Activated CD4-positive, alpha-beta T cell treated with anti-CD3 and anti-CD28 coated beads for 1 hour (primary cell): ENCODE data around the gene COL13A1.

Source experiments
- DNase-seq: peaks from one replicate; pipeline ENCODE4 v3.0.0-alpha.2; 2020

Gene COL13A1

GRCh38 chr10:69869291-69869961 lies 67.7 kb downstream of the COL13A1 start:
- DNase-seq: no peak

- no peak for DNase-seq
Observed at GRCh38 chr10:69870591-69870990, 68.9 kb downstream of the COL13A1 start.

DNA sequence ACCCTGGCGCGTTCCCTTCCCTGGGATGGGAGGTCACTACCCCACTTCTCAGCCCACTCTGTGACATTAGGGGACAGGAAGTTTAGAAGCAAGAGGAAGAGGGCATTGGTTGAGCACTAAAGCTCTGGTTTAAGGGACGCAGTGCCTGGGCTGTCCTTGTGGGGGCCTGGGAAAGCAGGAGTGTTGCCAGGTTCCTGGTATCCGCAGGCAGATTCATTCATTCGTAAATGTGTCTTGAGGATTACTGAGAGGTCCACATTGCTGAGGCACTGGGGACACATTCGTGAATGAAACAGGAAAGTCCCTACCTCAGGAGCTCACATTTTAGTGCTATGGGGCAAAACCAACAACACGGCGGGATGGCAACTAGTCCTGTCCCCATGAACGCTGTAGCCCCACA lies 69.4 kb downstream of the COL13A1 start:
- DNase-seq: no peak

DNA sequence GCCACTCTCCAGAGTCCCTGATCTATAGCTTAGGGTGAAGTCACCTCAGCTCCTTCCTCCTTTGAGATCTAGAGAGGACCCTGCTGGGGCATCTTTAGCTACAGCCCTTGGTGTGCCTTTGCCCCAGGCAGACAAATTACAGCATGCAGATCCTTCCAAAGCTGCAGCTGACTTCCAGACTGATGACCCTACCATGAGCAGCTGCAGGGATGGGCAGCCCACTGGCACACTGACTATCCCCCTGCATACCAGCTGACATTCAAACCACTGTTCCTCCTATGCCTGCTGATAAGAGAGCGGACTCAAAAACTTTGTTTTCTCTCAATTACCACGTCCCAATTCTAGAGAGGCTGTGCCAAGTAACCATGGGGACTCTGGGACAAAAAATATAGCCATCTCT lies 70.6 kb downstream of the COL13A1 start:
- DNase-seq: no peak

DNA sequence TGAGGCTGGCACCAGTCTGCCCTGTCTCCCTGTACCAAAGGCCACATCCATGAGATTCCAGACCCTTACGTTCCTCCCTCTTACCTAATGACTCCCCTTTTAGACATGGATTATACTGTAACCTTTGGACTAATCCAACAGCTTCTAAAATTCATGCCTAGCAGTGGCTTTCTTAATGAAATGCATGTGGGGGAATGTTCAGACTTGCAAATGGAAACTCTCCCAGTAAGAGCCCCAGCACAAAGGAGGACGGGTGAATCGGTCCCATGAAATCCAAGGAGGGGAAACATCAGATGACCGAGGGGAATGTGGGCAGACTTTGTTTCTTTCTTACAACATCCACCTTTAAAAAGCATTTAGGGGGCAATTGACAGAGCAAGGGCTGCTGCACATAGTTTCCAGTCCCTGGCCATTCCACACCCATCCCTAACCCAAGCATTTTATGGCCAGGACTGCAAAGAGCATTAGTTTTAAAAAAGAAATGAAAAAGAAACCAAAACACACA lies 71.5 kb downstream of the COL13A1 start:
- no peak for DNase-seq

GRCh38 chr10:69874449-69874848 lies 72.7 kb downstream of the COL13A1 start:
- DNase-seq: no peak

DNA sequence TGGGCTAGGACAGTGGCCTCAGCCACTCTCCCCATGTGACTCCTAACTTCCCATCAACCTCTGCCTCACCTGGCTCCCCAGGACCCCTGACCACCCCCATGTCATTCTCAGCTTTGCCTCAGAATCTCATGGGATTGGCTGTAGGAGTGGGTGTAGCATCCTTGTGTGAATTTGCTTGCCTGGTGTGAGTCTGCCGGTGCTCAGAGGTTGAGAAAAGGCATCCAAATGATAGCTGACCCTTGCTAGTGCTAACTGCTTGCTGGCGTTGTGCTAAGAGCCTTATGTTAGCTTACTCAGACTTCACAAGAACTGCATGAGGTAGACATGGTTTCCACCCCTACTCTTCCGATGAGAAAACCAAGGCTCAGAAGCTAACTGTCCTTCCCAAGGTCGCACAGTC lies 74.2 kb downstream of the COL13A1 start:
- no peak for DNase-seq

DNA sequence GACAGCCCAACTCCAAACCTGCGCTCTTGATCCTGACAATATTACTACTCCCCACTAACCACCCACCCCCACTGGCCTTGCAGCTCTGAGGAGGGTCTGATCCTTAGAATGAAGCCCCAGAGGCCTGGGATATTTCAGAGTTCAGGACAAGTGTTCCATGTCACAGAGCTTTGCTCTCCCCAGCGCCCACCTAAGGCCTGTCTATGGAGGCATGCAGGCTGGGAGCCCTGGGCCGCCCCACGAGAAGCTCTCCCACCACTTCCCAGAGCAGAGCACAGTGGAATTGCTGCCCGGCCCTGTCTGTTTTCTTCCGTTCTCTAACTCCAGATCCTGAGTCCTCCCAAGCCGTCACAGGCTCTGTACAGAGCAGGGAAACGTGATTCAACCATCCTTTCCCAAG lies 74.6 kb downstream of the COL13A1 start:
- DNase-seq: no peak

- no peak for DNase-seq
Observed at GRCh38 chr10:69876931-69877330, 75.2 kb downstream of the COL13A1 start.

DNA sequence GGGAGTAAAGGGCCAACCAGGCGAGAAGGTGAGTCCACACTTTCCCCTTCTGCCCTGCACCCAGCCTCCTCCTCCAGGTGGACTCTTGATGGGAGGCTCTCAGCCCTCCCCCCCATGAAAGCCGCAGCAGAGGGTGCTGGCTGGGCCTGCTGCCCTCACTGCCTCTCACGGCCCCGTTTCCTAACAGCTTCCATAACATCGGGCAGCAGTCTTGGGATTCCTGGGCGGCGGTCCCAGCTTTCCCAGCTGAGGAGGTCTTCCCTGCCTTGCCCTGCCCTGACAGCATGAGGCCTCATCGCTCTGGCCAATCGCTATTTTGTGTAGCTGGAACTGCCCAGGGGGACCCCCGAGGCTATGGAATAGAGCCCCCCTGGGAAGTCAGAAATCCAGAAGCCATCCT lies 76.3 kb downstream of the COL13A1 start:
- no peak for DNase-seq

DNA sequence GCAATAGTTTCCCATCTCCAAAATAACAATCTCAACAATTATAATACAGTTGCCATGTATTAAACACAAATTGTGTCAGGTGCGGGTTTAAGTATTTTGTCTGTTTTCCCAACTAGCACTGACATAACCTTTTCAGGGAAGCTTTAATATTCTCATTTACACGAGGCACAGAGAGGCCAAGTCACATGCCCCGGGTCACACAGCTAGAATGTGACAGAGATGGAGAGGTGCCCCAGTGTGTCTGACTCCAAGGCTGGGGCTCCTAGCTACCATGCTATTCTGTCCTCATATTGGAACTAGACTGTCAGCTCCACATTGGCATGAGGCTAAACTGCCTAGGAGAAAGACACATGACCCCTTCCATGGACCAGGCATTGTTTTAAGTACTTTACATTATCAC lies 77.2 kb downstream of the COL13A1 start:
- DNase-seq: no peak

GRCh38 chr10:69879634-69880257 lies 78.0 kb downstream of the COL13A1 start:
- DNase-seq: no peak

- no peak for DNase-seq
Observed at GRCh38 chr10:69880301-69881081, 78.8 kb downstream of the COL13A1 start.

DNA sequence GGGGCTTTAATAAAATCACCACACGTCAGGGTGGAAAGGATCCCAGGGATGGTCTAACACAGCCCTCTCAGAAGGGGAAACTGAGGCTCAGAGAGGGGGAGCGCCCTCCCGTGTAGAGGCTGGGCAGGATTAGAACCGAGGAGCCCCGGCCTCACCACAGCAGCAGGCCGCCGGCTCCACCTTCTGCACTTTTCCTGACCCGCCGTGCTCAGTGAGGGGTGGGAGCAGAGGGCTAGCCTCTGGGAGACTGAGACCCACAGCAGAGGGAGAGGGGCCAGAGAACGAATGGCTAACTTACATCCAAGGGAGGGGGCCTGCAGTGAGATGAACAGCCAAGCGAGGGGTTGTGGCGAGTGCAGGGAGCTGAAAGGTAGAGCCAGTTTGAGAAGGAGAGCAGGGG lies 79.5 kb downstream of the COL13A1 start:
- DNase-seq: no peak

GRCh38 chr10:69883310-69884023 lies 81.8 kb downstream of the COL13A1 start:
- no peak for DNase-seq

DNA sequence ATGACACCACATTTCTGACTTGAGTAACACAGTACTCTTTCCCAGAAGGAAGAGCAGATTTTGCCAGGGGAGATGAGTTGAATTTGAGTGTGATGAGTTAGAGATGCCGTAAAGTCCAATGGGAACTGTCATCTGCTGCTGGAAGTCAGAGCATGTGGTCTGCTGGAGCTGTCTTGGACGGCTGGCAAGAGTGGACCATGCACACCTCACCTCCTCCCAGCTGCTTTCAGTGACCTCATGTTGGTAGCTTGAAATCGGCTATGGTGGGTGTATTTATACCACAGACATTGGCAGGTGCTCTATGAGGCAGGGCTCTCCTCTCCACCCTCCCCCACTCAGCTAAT lies 82.3 kb downstream of the COL13A1 start:
- DNase-seq: no peak

- DNase-seq: no peak
Observed at GRCh38 chr10:69884686-69885085, 83.0 kb downstream of the COL13A1 start.

- DNase-seq: no peak
Observed at GRCh38 chr10:69885379-69886013, 83.8 kb downstream of the COL13A1 start.

DNA sequence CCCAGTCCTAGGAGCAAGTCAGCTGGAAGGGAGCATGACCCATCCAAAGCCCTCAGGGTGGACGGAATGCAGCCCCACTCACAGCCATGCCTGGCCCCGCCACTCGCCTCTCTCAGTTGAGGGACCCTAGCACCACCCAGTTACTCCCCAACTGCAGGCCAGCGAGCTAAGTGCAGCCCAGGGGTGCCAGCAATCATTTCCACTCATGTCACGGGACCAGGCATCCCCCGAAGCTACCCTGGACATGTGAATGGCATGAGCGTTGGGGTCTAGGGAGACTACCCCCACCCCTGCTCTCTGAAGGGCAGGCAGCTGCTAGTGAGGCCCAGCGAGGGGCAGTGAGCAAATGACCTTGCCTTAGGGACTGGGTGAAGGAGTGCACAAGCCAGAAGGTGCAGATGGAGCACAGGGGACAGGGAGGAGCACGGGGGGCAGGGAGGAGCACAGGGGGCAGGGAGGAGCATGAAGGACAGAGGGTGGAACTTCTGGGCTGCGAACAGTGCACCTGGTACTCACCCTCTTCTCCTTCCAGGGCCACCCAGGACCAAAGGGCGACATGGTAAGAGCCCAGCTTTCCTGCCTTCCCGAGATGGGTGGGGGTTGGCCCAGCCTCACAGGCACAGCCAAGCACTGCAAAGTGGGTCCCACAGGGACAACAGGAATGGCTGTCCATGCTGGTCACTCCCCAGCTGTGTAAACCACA lies 87.3 kb downstream of the COL13A1 start:
- no peak for DNase-seq

DNA sequence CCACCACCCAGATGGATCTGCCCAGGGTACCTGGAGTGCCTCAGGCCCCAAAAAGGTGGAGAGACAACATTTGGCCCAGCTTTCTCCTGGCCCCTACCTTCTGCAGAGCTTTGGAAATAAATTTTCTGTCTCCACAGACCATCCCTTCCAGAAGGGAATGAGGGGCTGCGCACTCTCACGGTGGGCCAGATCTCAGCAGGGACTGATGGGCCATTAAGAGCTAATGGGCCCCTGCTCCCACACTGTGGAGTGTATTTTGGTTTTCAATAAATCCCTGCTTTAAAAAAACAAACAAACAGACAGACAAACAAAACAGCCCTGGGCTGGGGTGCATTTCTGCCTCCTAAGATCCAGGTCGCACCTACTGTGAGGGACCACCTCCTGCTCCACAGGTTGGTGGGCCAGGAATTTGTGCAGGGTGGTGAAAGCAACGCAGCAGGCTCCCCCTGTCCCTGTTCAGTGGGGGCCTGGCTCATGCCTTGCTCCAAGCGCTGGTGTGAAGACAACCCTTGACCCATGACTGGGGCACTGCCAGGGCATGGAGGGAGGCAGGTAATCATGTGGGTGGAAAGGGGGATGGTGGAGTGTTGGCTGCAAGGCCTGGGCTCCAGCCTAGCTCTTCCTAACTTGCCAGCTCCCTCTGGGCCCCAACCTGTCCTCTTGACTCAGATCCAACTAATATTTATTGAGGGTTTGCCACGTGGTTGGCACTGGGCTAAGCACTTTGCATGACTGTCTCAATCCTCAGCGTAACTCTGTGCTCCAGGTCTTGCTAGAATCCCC lies 88.5 kb downstream of the COL13A1 start:
- no peak for DNase-seq

DNA sequence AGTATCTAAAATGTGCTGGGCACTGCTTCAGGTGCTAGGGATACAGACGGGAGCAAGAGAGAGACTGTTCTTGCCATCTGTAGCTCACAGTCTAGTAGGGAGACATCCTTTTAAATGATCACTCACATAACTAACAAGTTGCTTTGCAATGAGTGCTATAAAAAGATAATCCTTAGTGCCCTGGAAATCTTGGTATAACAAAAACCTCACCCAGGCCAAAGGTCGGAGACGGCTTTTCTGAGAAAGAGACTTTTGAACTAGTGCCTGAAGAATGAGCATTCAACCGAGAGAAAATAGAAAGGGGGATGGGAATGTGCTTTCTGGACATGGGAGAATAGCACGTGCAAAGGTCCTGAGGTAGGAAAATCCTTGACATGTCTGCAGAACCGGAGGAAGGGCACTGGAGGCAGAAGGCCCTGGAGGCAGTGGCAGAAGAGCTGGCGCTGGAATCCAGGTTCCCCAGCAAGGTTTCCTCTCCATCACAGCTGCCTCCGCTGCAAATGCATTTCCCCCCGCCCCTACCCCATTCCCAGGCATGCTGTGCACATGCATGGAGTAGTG lies 89.4 kb downstream of the COL13A1 start:
- no peak for DNase-seq
